ENCODE results near the gene CALML5.

- TF ChIP-seq EZH2phosphoT487 (IDR thresholded peaks at IDR 0.05; ENCODE audit: borderline replicate concordance, low read length) = no peak
- no peak for TF ChIP-seq CTCF (IDR thresholded peaks at IDR 0.05; ENCODE audit: low read depth, low read length, poor library complexity, severe bottlenecking)
These were observed 19.7 kb downstream of the CALML5 start for GRCh38 chr10:5479481-5480161.
